ENCODE results near the gene OLFM2. TPM values are rescaled to one million over a fixed set of nuclear protein-coding genes. Genes with fewer than 3 reads are reported as not detected.

The OLFM2 gene
- total RNA-seq, 1 experiment from 2014 or later = 106 TPM

DNA sequence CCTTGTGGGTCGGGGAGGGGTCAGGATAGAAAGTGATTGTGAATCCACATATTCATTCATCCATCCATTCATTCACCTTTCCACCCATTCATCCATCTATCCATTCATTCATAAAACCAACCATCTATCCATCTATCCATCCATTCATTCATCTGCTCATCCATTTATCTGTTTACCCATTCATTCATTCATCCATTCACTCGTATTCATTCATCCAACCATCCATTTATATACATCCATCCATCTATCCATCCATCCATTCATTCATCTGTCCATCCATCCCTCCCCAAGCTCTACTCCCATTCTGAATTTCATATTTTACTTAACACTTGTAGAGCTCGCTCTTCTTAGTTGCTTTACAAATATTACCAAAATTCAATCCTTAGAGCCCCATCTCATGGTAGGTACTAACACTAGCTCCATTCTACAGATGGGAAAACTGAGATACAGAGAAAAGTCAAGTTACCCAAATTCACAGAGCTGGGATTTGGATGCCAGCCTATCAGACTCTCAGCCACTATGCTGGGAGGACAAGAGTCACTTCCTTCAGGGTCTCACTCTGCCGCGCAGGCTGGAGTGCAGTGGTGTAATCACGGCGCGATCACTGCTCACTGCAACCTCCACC, 63.6 kb downstream of the OLFM2 start:
- no peaks in the 10 kb centered on the region for H3K9me3 ChIP-seq (ENCODE audit: low read depth, low read length, poor library complexity, severe bottlenecking)
- TF ChIP-seq, protein P1, sequence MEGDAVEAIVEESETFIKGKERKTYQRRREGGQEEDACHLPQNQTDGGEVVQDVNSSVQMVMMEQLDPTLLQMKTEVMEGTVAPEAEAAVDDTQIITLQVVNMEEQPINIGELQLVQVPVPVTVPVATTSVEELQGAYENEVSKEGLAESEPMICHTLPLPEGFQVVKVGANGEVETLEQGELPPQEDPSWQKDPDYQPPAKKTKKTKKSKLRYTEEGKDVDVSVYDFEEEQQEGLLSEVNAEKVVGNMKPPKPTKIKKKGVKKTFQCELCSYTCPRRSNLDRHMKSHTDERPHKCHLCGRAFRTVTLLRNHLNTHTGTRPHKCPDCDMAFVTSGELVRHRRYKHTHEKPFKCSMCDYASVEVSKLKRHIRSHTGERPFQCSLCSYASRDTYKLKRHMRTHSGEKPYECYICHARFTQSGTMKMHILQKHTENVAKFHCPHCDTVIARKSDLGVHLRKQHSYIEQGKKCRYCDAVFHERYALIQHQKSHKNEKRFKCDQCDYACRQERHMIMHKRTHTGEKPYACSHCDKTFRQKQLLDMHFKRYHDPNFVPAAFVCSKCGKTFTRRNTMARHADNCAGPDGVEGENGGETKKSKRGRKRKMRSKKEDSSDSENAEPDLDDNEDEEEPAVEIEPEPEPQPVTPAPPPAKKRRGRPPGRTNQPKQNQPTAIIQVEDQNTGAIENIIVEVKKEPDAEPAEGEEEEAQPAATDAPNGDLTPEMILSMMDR (conservative IDR thresholded peaks at IDR 0.05; ENCODE audit: low read depth, low read length) = no peak
- TF ChIP-seq EZH2 (IDR thresholded peaks at IDR 0.05; ENCODE audit: borderline replicate concordance, low read depth, low read length, poor library complexity, severe bottlenecking) = no peak
- no peak overlapping the region for H3K4me3 ChIP-seq (ENCODE audit: low read depth, low read length, poor library complexity, severe bottlenecking)
- no TSS peak for BruUV-seq (replicated peaks)
- no peak for DNase-seq (ENCODE audit: low spot score)
- no peak overlapping the region for H3K27ac ChIP-seq (ENCODE audit: low read depth, low read length, poor library complexity, severe bottlenecking)
- ChIA-PET CTCF (no interaction called here), POLR2A (ENCODE audit: low non-redundant PET) (no interaction called here)
- H3K27me3 ChIP-seq (replicated peaks; ENCODE audit: insufficient read depth, low read depth, low read length, poor library complexity) = no peaks in the 10 kb centered on the region
- no peaks in the 10 kb centered on the region for H3K36me3 ChIP-seq (ENCODE audit: insufficient read depth, low read length, poor library complexity, severe bottlenecking)
- intact Hi-C loops (cut with micrococcal nuclease; ENCODE audit: unreplicated experiment) = no loop called here
- H3K4me1 ChIP-seq (ENCODE audit: insufficient read depth, low read length, poor library complexity, severe bottlenecking) = peaks cover under 1% of the 10 kb centered on the region

DNA sequence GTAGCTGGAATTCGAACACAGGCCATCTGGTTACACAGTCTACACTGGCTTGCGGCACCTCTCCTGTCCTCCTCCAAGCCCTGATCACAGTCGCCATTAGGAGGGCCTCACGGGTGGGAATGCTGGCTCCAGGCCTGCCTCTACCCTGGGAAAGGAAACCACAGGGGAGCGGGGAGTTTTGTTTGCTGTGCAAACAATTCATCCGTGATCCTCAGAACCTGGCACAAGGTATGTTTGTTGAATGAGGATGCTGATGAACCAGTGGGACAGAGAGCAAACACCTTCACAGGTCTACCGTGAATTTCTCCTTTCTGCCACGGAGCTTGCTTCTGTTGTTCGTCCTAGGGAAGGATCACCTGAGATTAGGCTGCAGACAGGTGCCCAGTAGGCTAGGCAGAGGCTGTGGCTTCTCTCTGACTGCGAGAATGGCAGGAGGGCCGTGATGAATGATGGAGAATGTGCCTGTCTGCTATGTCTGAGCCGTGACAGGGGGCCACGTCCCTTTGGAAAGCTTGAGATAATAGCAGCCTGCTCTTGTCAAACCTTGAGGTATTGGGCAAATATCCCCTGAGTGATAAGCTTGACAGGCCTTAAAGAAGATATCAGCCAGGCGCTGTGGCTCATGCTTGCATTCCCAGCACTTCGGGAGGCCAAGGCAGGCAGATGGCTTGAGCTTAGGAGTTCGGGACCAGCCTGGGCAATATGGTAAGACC, 64.5 kb downstream of the OLFM2 start:
- CTCF ChIA-PET = no interaction called here
- Histone ChIP-seq H3K27me3 (replicated peaks; ENCODE audit: insufficient read depth, low read depth, low read length, poor library complexity) (no peaks in the 10 kb centered on the region), H3K36me3 (ENCODE audit: insufficient read depth, low read length, poor library complexity, severe bottlenecking) (no peaks in the 10 kb centered on the region), H3K27ac (ENCODE audit: low read depth, low read length, poor library complexity, severe bottlenecking) (no peak overlapping the region), H3K9me3 (ENCODE audit: low read depth, low read length, poor library complexity, severe bottlenecking) (no peaks in the 10 kb centered on the region), H3K4me3 (ENCODE audit: low read depth, low read length, poor library complexity, severe bottlenecking) (no peak overlapping the region), H3K4me1 (ENCODE audit: insufficient read depth, low read length, poor library complexity, severe bottlenecking) (peaks cover 10% of the 10 kb centered on the region)
- no TSS peak for BruUV-seq (replicated peaks)
- no peak for TF ChIP-seq EZH2 (IDR thresholded peaks at IDR 0.05; ENCODE audit: borderline replicate concordance, low read depth, low read length, poor library complexity, severe bottlenecking)
- TF ChIP-seq, protein P1 (conservative IDR thresholded peaks at IDR 0.05; ENCODE audit: low read depth, low read length) = no peak
- POLR2A ChIA-PET (ENCODE audit: low non-redundant PET) = no interaction called here
- intact Hi-C loops (cut with micrococcal nuclease; ENCODE audit: unreplicated experiment) = no loop called here
- DNase-seq (ENCODE audit: low spot score) = no peak

DNA sequence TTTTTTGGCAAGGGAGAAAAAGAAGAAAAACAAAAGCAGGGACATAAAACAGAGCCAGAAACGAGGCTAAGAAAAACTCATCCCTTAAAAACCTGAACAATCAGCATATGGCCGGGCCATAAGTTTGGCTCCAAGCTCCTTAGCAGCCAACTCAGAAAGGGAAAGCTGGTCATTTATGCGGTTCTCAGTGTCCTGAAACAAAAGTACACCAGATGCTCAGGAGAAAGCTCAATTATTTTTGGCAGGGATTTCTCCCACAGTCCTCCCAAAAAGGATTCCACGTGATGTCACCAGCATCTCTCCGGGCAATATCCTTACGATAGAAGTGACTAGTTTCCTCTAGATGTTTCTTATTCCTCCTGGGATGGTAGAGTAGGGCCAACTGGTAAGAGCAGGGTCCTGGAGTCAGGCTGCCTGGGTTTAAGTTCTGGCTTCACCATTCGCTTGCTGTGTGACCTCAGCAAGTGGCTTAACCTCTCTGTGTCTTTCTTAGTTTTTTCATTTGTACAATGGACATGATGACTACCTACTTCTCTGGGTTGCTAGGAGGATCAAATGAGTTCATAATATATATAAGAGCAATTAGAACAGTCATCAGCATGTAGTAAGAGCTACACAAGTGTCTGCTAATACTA, 67.2 kb downstream of the OLFM2 start:
- Histone ChIP-seq H3K4me3 (ENCODE audit: low read depth, low read length, poor library complexity, severe bottlenecking) (no peak overlapping the region), H3K27ac (ENCODE audit: low read depth, low read length, poor library complexity, severe bottlenecking) (no peak overlapping the region), H3K9me3 (ENCODE audit: low read depth, low read length, poor library complexity, severe bottlenecking) (no peaks in the 10 kb centered on the region), H3K36me3 (ENCODE audit: insufficient read depth, low read length, poor library complexity, severe bottlenecking) (no peaks in the 10 kb centered on the region), H3K4me1 (ENCODE audit: insufficient read depth, low read length, poor library complexity, severe bottlenecking) (peaks cover 22% of the 10 kb centered on the region), H3K27me3 (replicated peaks; ENCODE audit: insufficient read depth, low read depth, low read length, poor library complexity) (no peaks in the 10 kb centered on the region)
- no peak for TF ChIP-seq EZH2 (IDR thresholded peaks at IDR 0.05; ENCODE audit: borderline replicate concordance, low read depth, low read length, poor library complexity, severe bottlenecking)
- TF ChIP-seq, protein P1 (conservative IDR thresholded peaks at IDR 0.05; ENCODE audit: low read depth, low read length) = no peak
- ChIA-PET POLR2A (ENCODE audit: low non-redundant PET) (no interaction called here), CTCF (interaction anchor here (0.7 kb wide), 1 partner anchor 73 kb away, joined by 4 read pairs; no protein-coding TSS in a partner anchor)
- intact Hi-C loops (cut with micrococcal nuclease; ENCODE audit: unreplicated experiment) = no loop called here
- DNase-seq (ENCODE audit: low spot score) = no peak
- no TSS peak for BruUV-seq (replicated peaks)
